Measurements from ENCODE around the gene UNC45B. TPM values are rescaled to one million over a fixed set of nuclear protein-coding genes. Genes with fewer than 3 reads are reported as not detected.

Gene UNC45B
- total RNA-seq, 1 experiment from 2014 or later: not detected

GRCh38 chr17:35185849-35186248 is 38.2 kb downstream of the UNC45B start:
- no peaks in the 10 kb centered on the region for H3K9me3 ChIP-seq (ENCODE audit: control insufficient read depth in 1 of 2, insufficient read depth in 1 of 2, low read depth in 1 of 2, low read length in 2 of 2)
- no peak overlapping the region for H3K9ac ChIP-seq (ENCODE audit: low read length)
- no peak for DNase-seq (ENCODE audit: low read depth, low spot score)
- H3K4me2 ChIP-seq (ENCODE audit: low read length): no peak overlapping the region
- no peak overlapping the region for H3K4me3 ChIP-seq (replicated peaks in 1 of 2; ENCODE audit: low read depth in 1 of 2, low read length in 2 of 2)
- no TSS peak for BruUV-seq (replicated peaks)
- no peak overlapping the region for H2AFZ ChIP-seq (ENCODE audit: low read depth, low read length, poor library complexity, severe bottlenecking)
- H3K36me3 ChIP-seq (ENCODE audit: control insufficient read depth in 1 of 2, insufficient read depth in 2 of 2, low read length in 2 of 2): no peaks in the 10 kb centered on the region
- ATAC-seq: no peak
- peaks cover 18% of the 10 kb centered on the region for H3K27me3 ChIP-seq (ENCODE audit: insufficient read depth, low read length)
- no peaks in the 10 kb centered on the region for H3K79me2 ChIP-seq (ENCODE audit: insufficient read depth, low read length)
- H3K27ac ChIP-seq (ENCODE audit: low read depth, low read length): no peak overlapping the region
- ChIA-PET POLR2A (interaction anchor here (1.0 kb wide), 1 partner anchor 11 kb away, joined by 3 read pairs; no protein-coding TSS in a partner anchor), CTCF (no interaction called here), RAD21 (ENCODE audit: low non-redundant PET in 1 of 2, low total read pairs in 2 of 2, uncharacterized antibody in 2 of 2, unreplicated experiment in 2 of 2) (no interaction called here)
- TF ChIP-seq EGR1 (IDR thresholded peaks at IDR 0.05; ENCODE audit: low read depth): no peak
- TF ChIP-seq CEBPB (IDR thresholded peaks at IDR 0.05; ENCODE audit: low read depth): no peak
- no peak for TF ChIP-seq EZH2phosphoT487 (IDR thresholded peaks at IDR 0.05; ENCODE audit: borderline replicate concordance)
- no peak for TF ChIP-seq TCF7L2 (IDR thresholded peaks at IDR 0.05; ENCODE audit: borderline replicate concordance, extremely low read depth, insufficient read depth, insufficient read length)
- no peak for TF ChIP-seq SRF (IDR thresholded peaks at IDR 0.05; ENCODE audit: low read depth)
- TF ChIP-seq JUND (IDR thresholded peaks at IDR 0.05): no peak
- TF ChIP-seq ZNF274 (IDR thresholded peaks at IDR 0.05; ENCODE audit: low read depth, low read length): no peak
- no peak for TF ChIP-seq YY1 (IDR thresholded peaks at IDR 0.05; ENCODE audit: extremely low read depth, insufficient replicate concordance, low read depth, low read length)
- no peak for TF ChIP-seq EZH2 (IDR thresholded peaks at IDR 0.05)
- TF ChIP-seq ZFX (IDR thresholded peaks at IDR 0.05): no peak
- no peak for TF ChIP-seq CTCF (IDR thresholded peaks at IDR 0.05 in 2 of 3, conservative IDR thresholded peaks at IDR 0.05 in 1 of 3; ENCODE audit: borderline replicate concordance in 1 of 3, insufficient read depth in 1 of 3, low read depth in 2 of 3, low read length in 2 of 3)
- no peak for TF ChIP-seq ZBTB33 (IDR thresholded peaks at IDR 0.05; ENCODE audit: extremely low read depth, insufficient replicate concordance, low read length)
- TF ChIP-seq POLR2A (IDR thresholded peaks at IDR 0.05; ENCODE audit: borderline replicate concordance, extremely low read depth, insufficient read depth, insufficient read length): no peak
- TF ChIP-seq CBX3 (IDR thresholded peaks at IDR 0.05; ENCODE audit: low read depth): no peak
- no peak for TF ChIP-seq SP1 (IDR thresholded peaks at IDR 0.05; ENCODE audit: low read depth)
- no peak for TF ChIP-seq MAX (IDR thresholded peaks at IDR 0.05)
- no peak for TF ChIP-seq POLR2AphosphoS5 (IDR thresholded peaks at IDR 0.05; ENCODE audit: low read depth, low read length)
- intact Hi-C loops (cut with micrococcal nuclease): no loop called here
- H3K9me2 ChIP-seq (ENCODE audit: insufficient read depth): no peaks in the 10 kb centered on the region
- no peaks in the 10 kb centered on the region for H4K20me1 ChIP-seq (ENCODE audit: insufficient read depth)
- no peaks in the 10 kb centered on the region for H3K4me1 ChIP-seq (ENCODE audit: control insufficient read depth in 1 of 2, insufficient read depth in 2 of 2, low read length in 2 of 2)
